ENCODE data around the gene OTOL1.

OTOL1 gene

GRCh38 chr3:161551697-161552096 lies 55.1 kb downstream of the OTOL1 start:
- no peaks in the 10 kb centered on the region for H4K20me1 ChIP-seq (ENCODE audit: low read depth, low read length)
- H3K27me3 ChIP-seq (ENCODE audit: low read length), result no peaks in the 10 kb centered on the region
- no peaks in the 10 kb centered on the region for H3K79me2 ChIP-seq (ENCODE audit: insufficient read depth, low read length)
- no peak overlapping the region for H3K4me3 ChIP-seq (ENCODE audit: insufficient read depth, low read length, poor library complexity, severe bottlenecking)
- no peak overlapping the region for H3K9ac ChIP-seq (ENCODE audit: low read length)
- H3K4me2 ChIP-seq (ENCODE audit: low read depth, low read length, poor library complexity, severe bottlenecking), result no peak overlapping the region
- no peaks in the 10 kb centered on the region for H3K9me2 ChIP-seq (replicated peaks; ENCODE audit: insufficient read depth, low read length)
- H3K27ac ChIP-seq (ENCODE audit: low read depth, low read length), result no peak overlapping the region
- H3K9me3 ChIP-seq (ENCODE audit: insufficient read depth, low read length), result no peaks in the 10 kb centered on the region
- TF ChIP-seq CTCF (IDR thresholded peaks at IDR 0.05; ENCODE audit: insufficient read depth, low read length, poor library complexity, severe bottlenecking) (no peak), EZH2phosphoT487 (conservative IDR thresholded peaks at IDR 0.05; ENCODE audit: low read length) (no peak)
- no peak overlapping the region for H2AFZ ChIP-seq (ENCODE audit: low read depth, low read length, severe bottlenecking)
- H3K36me3 ChIP-seq (ENCODE audit: low read length), result no peaks in the 10 kb centered on the region
- no peaks in the 10 kb centered on the region for H3F3A ChIP-seq (ENCODE audit: insufficient read depth)

DNA sequence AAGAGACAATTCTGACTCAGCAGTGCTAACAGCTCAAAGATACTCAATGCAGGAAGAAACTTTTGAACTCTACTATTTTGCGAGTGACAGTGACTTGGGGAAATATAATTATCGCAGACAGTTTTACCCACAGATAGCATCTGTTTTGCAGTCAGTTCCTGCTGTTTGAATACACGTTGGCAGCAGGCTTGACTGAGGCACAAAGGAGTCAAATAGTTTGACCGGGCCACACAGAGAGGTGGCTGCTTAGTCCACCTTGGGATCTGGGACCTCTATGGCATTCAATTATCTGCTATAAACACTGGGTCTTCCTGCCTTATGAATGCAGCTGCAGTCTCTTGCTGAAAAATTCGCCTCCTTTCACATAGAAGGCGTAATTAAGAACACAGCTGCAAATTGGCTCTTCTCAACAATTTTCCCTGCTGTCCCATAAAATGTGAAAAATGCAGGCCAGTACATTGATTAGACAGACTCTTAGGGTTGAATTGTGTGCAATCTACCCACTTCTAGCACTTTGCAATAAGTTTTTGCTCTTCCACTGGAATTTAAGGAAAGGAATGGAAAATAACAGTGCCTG lies 56.5 kb downstream of the OTOL1 start:
- Histone ChIP-seq H3K9me2 (replicated peaks; ENCODE audit: insufficient read depth, low read length) (no peaks in the 10 kb centered on the region), H2AFZ (ENCODE audit: low read depth, low read length, severe bottlenecking) (no peak overlapping the region), H3K9ac (ENCODE audit: low read length) (no peak overlapping the region), H4K20me1 (ENCODE audit: low read depth, low read length) (no peaks in the 10 kb centered on the region), H3K79me2 (ENCODE audit: insufficient read depth, low read length) (no peaks in the 10 kb centered on the region), H3K27me3 (ENCODE audit: low read length) (no peaks in the 10 kb centered on the region), H3K4me2 (ENCODE audit: low read depth, low read length, poor library complexity, severe bottlenecking) (no peak overlapping the region), H3F3A (ENCODE audit: insufficient read depth) (no peaks in the 10 kb centered on the region), H3K27ac (ENCODE audit: low read depth, low read length) (no peak overlapping the region), H3K36me3 (ENCODE audit: low read length) (no peaks in the 10 kb centered on the region), H3K9me3 (ENCODE audit: insufficient read depth, low read length) (no peaks in the 10 kb centered on the region), H3K4me3 (ENCODE audit: insufficient read depth, low read length, poor library complexity, severe bottlenecking) (no peak overlapping the region)
- TF ChIP-seq CTCF (IDR thresholded peaks at IDR 0.05; ENCODE audit: insufficient read depth, low read length, poor library complexity, severe bottlenecking) (no peak), EZH2phosphoT487 (conservative IDR thresholded peaks at IDR 0.05; ENCODE audit: low read length) (no peak)

Data from SU-DHL-6 (cell line).